IPS-18c (cell line): Measurements from ENCODE around the gene SNRNP48.

ENCODE experiments used
- H3K4me3 ChIP-seq: 2 replicates; pipeline ENCODE4 v1.7.0; 2013; ENCODE audit warnings: low read depth, mild to moderate bottlenecking, low read length, moderate library complexity; ENCODE audit not compliant: insufficient read depth
- H3K9me3 ChIP-seq: one replicate; pipeline ENCODE4 v1.6.1; 2013; ENCODE audit warnings: mild to moderate bottlenecking, low read length, moderate library complexity; ENCODE audit not compliant: control insufficient read depth, insufficient read depth

The SNRNP48 gene

DNA sequence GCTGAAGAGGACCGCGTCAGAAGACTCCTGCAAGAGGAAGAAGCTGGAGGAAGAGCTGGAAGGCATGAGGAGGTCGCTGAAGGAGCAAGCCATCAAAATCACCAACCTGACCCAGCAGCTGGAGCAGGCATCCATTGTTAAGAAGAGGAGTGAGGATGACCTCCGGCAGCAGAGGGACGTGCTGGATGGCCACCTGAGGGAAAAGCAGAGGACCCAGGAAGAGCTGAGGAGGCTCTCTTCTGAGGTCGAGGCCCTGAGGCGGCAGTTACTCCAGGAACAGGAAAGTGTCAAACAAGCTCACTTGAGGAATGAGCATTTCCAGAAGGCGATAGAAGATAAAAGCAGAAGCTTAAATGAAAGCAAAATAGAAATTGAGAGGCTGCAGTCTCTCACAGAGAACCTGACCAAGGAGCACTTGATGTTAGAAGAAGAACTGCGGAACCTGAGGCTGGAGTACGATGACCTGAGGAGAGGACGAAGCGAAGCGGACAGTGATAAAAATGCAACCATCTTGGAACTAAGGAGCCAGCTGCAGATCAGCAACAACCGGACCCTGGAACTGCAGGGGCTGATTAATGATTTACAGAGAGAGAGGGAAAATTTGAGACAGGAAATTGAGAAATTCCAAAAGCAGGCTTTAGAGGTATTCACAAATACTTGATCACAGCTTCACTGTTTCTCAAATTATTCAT lies 8.9 kb upstream of the SNRNP48 start:
- Histone ChIP-seq H3K4me3 (no peak overlapping the region), H3K9me3 (no peaks in the 10 kb centered on the region)

GRCh38 chr6:7585287-7585930 lies 4.6 kb upstream of the SNRNP48 start:
- Histone ChIP-seq H3K4me3 (no peak overlapping the region), H3K9me3 (peaks cover 3% of the 10 kb centered on the region)

GRCh38 chr6:7587631-7588100 lies 2.3 kb upstream of the SNRNP48 start:
- H3K9me3 ChIP-seq = peaks cover 5% of the 10 kb centered on the region
- H3K4me3 ChIP-seq = no peak overlapping the region

- H3K9me3 ChIP-seq = peaks cover 5% of the 10 kb centered on the region
- no peak overlapping the region for H3K4me3 ChIP-seq
Observed at GRCh38 chr6:7588506-7588905, 1.5 kb upstream of the SNRNP48 start.

GRCh38 chr6:7589221-7589620 lies 777 bp upstream of the SNRNP48 start:
- Histone ChIP-seq H3K4me3 (no peak overlapping the region), H3K9me3 (peaks cover 5% of the 10 kb centered on the region)

- Histone ChIP-seq H3K4me3 (peak overlapping the region; percentile 76), H3K9me3 (peaks cover 5% of the 10 kb centered on the region)
Observed at GRCh38 chr6:7590918-7591302, 912 bp downstream of the SNRNP48 start.

GRCh38 chr6:7591770-7592169 lies 1.8 kb downstream of the SNRNP48 start:
- H3K4me3 ChIP-seq = no peak overlapping the region

DNA sequence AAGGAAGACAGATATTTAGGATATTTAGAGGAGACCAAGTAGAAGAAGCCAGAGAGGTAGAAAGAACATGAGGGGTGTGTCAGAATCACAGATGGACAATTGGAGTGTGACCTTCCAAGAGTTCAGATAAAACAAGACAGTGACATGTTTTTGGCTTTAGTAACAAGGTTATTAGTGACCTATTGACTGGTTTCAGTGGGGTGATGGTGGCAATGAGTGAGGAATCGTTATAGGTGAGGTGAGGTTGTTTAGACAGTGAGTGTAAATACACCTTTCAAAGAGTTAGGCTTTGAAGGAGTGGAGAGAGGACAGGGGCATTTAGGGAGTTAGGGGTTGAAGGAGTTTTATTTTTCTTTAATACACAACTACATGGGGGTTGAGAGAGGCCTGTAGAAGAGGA lies 3.2 kb downstream of the SNRNP48 start:
- peaks cover 5% of the 10 kb centered on the region for H3K9me3 ChIP-seq
- H3K4me3 ChIP-seq = no peak overlapping the region

More at GRCh38 chr6:7591770-7592169, 1.8 kb downstream of the SNRNP48 start:
- H3K9me3 ChIP-seq = peaks cover 5% of the 10 kb centered on the region

DNA sequence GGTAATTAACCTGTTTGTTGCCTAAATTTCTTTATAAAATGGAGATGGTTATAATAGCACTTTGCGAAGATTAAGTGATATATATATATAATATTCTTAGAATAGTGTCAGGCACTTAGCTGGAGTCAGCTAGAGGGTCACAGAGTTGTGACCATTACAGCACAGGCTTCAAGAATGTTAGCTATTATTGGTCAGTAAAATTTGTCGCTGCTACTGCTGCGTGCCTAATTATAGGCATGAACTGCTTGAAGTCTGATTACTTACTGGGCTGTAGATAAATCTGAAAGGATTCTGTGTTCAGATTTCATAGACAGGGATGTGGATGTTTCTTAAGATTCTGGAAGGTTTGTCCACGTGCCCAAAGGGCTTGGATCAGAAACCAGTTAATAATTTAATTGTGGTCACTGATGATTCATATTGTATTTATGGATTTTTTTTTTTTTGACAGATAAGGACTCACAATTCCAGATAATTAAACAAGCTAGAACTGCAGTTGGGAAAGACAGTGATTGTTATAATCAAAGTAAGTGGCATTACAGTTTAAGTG lies 4.7 kb downstream of the SNRNP48 start:
- Histone ChIP-seq H3K4me3 (no peak overlapping the region), H3K9me3 (peaks cover 5% of the 10 kb centered on the region)

DNA sequence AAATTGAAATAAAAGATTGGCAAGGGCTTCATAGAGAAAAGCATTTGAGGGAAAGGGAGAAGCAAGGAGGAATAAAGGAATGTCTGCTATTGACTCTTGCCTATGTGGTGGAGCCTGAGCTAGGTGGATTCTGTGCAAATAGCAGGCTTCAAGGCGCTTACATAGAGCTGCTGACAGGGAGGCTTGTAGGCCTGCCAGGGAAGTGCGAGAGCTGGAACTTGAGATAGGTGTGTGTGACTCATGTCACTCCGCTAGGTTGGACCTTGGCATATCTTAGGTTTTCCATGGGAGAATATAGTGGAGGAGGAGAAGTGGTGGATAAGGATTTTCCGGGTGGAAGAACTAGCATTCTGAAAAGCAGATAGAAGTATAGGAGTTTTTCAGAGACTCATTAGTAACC lies 14.0 kb downstream of the SNRNP48 start:
- H3K9me3 ChIP-seq = no peaks in the 10 kb centered on the region
- no peak overlapping the region for H3K4me3 ChIP-seq

- Histone ChIP-seq H3K4me3 (no peak overlapping the region), H3K9me3 (no peaks in the 10 kb centered on the region)
Observed at GRCh38 chr6:7604506-7604905, 14.5 kb downstream of the SNRNP48 start.

DNA sequence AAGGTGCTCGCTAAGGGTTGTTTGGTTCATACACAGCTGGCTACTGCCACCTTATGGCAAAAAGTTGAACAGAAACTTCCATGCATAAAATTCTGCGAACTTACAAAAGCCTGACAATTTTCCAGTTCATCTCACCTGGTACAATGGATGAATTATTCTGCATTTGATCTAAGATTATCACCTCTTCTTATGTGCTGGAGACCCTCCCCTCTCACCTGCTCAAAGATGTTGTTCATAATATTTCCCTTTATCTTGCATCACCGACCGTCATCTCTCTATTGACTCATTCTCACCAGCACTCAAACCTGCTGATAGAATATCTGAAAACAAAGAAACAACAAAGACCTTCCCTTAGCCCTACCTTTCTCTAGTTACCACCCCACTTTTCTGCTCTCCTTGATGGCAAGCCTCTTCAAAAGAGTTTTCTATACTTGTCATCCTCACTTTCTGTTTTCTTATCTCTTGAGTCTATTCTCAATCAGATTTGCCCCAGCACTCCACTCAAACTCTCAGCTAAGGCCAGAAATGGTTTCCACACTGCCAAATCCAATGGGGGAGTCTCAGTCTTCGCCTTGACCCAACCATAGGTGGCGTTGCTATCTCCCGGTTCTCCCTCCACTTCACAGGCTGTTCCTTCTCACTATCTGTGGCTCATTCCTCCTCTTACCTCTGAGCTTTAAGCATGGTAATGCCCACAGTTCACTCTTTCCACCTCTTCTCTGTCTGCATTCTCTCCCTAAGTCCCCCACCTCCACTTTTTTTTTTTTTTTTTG lies 25.8 kb downstream of the SNRNP48 start:
- no peaks in the 10 kb centered on the region for H3K9me3 ChIP-seq
- H3K4me3 ChIP-seq = no peak overlapping the region

DNA sequence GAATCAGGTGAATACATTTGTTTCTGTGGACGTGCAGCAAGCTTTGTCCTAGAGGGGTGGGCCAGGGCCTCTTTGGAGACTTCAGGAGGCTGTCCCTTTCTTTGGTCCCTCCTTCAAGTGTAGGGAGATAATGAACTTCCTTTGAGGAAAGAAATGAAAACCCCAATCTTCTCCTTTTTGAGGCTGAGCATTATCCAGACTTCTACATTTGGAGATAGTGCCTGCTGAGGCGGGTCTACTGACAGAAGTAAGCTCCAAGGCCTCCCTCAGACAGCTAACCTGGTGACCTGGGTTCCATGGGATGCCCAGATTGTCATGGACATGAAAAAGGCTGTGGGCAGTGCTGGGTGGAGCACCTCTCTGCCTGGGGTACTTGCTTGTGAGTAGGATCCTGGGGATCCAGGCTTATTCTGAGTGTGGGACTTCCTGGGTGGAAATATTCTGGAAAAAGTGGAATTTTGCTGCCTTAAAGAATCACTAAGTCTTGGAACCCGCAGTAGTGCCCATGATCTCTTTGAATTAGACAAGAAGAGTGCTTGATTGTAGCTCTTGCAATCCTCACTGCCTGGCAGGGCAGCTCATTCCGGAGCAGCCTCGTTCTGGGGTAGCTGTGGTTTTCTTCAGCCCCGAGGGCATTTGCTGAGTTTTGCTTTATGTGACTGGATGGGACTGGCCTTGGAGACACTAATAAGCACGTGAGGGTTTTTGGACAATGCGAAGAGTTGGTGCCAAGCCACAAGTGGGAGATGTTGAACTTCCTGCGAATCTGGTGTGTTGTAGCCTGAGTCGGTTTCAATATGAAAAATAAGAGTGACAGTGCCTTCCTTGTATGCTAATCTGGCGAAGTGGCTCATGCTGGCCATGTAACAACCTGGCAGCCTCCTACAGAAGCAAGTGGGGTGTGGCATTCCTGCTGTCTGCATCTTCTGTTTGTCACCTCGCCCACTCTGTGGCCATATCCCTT lies 28.1 kb downstream of the SNRNP48 start:
- no peak overlapping the region for H3K4me3 ChIP-seq
- H3K9me3 ChIP-seq = no peaks in the 10 kb centered on the region

- Histone ChIP-seq H3K9me3 (no peaks in the 10 kb centered on the region), H3K4me3 (no peak overlapping the region)
Observed at GRCh38 chr6:7621761-7622160, 31.8 kb downstream of the SNRNP48 start.

GRCh38 chr6:7624796-7625710 lies 35.1 kb downstream of the SNRNP48 start:
- H3K9me3 ChIP-seq = no peaks in the 10 kb centered on the region

DNA sequence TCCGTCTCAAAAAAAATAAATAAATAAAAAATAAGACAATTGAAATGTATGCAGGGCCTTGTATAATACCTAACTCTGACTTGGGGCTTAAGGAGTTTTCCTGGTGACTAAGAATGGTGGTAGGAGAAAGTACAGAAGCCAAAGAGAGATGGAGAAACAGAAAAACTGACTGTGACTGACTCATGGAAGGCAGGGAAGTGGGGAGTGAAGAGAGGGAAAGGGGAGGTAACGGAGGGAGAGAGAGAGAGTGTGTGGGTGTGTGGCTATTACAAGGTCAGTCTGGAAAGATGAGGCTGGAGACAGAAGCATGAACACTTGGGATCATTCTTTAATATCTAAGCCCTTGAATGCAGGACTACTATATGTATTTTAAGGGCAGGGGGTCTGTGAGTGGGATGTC lies 38.5 kb downstream of the SNRNP48 start:
- Histone ChIP-seq H3K4me3 (no peak overlapping the region), H3K9me3 (no peaks in the 10 kb centered on the region)

More at GRCh38 chr6:7624796-7625710, 35.1 kb downstream of the SNRNP48 start:
- no peak overlapping the region for H3K4me3 ChIP-seq
